Retinal pigment epithelial cell (primary cell): ENCODE results near the gene MRNIP.

Experiments used
- DNase-seq: peaks from one replicate; pipeline ENCODE4 v3.0.0-alpha.2; 2010; ENCODE audit warnings: low read depth
- H3K4me3 ChIP-seq: 2 replicates; pipeline ENCODE4 v1.5.1; 2011; ENCODE audit warnings: mild to moderate bottlenecking, low read length, control low read depth, moderate library complexity
- TF ChIP-seq, protein P1 (sequence below): conservative IDR thresholded peaks from 2 replicates; pipeline ENCODE4 v1.5.1; 2011; ENCODE audit warnings: low read depth, low read length, control low read depth, inconsistent platforms

The MRNIP gene

DNA sequence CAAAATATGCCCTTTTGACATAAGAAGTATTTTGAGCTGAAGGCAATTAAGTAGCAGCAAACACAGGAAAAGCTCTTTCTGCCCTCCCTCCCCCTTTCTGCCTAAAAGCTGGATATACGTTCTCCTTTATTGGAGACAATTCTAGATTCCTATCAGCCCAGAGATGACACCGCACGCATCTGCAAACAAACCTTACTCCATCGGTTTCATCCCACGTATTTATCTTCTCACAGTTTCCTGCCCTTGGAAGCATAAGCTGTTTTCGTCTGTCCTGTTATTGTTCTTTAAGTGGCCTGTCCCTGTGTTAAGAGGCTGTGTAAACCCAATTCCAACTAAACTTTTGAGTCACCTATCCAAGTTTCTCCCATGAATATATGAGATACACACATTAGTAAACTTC lies 37.2 kb upstream of the MRNIP start:
- DNase-seq: no peak
- H3K4me3 ChIP-seq: no peak overlapping the region
- TF ChIP-seq, protein P1, sequence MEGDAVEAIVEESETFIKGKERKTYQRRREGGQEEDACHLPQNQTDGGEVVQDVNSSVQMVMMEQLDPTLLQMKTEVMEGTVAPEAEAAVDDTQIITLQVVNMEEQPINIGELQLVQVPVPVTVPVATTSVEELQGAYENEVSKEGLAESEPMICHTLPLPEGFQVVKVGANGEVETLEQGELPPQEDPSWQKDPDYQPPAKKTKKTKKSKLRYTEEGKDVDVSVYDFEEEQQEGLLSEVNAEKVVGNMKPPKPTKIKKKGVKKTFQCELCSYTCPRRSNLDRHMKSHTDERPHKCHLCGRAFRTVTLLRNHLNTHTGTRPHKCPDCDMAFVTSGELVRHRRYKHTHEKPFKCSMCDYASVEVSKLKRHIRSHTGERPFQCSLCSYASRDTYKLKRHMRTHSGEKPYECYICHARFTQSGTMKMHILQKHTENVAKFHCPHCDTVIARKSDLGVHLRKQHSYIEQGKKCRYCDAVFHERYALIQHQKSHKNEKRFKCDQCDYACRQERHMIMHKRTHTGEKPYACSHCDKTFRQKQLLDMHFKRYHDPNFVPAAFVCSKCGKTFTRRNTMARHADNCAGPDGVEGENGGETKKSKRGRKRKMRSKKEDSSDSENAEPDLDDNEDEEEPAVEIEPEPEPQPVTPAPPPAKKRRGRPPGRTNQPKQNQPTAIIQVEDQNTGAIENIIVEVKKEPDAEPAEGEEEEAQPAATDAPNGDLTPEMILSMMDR: no peak

- no peak overlapping the region for H3K4me3 ChIP-seq
- DNase-seq: no peak
- TF ChIP-seq, protein P1: no peak
Measured at GRCh38 chr5:179893958-179894895, 35.6 kb upstream of the MRNIP start.

DNA sequence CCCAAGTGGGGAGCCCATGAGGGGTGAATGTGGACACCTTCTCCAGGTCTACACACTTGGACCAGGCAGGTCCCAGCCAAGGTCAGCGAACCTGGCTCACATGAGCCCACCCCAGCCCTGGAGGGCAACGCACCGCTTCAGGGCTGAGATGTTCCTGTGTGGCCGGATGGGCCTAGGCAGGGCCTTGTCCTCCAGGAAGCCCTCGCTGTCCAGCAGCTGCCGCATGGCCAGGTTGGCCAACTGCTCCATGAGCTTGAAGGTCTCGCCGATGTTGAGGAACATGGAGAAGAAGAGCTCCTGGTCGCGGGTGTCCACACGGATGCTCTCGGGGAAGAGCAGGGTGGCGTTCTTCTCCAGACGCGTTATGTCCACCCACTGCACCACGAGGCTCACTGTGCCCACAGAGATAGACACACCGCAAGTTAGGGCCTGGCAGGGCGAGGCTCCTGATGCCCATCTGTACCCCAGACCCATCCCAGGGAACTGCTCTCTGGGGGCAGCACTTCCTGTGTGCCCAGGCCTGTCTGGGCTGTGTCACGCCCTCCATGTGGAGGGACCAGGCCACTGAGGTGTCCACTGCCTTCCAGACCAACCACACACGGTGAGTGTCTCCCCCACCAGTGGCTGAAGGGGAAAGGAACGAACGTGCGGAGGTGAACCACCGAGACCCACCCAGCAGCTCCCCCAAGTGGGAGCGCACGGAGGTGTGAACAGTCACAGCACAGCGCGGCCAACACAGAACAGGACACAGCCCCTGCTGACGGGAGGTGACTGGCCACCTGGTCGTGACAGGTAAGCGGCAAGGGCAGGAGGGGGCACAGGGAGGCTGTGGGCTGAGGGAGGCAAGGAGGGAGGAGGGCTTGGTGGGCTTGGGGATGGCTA lies 34.7 kb upstream of the MRNIP start:
- TF ChIP-seq, protein P1: no peak
- no peak overlapping the region for H3K4me3 ChIP-seq
- DNase-seq: no peak

DNA sequence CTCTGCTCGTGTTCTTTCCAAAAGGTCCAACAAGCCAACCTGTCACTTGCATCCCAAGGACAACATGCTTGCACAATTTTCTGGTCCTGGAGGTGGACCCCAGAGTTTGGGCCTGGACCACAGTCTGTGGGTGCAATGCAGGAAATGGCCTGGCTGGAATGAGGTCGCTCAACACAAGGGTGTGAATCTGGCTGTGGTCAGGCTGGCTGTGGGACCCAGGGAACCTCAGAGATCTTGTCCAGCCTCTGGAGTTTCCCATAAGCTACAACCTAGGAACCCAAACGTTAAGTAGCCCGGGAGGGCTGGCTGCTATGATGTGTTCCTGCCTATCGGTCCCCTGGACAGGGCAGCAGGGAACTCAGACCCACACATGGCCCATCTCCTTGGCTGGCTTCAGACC lies 33.6 kb upstream of the MRNIP start:
- TF ChIP-seq, protein P1: no peak
- no peak overlapping the region for H3K4me3 ChIP-seq
- no peak for DNase-seq

GRCh38 chr5:179890751-179891682 lies 32.4 kb upstream of the MRNIP start:
- no peak overlapping the region for H3K4me3 ChIP-seq
- TF ChIP-seq, protein P1: no peak
- DNase-seq: no peak

GRCh38 chr5:179889885-179890284 lies 31.3 kb upstream of the MRNIP start:
- no peak overlapping the region for H3K4me3 ChIP-seq
- TF ChIP-seq, protein P1: no peak
- DNase-seq: no peak
